ENCODE measurements around the gene ACHE. TPM values are rescaled to one million over a fixed set of nuclear protein-coding genes. Genes with fewer than 3 reads are reported as not detected.

ACHE gene
- total RNA-seq, 6 experiments from 2014 or later: 0.59 to 6.0 (median 3.0) TPM

- Histone ChIP-seq H3K4me1 (peaks cover 0 to 24% (median 7%) of the 10 kb centered on the region in 4 donors), H3K36me3 (peaks cover 4 to 44% (median 9%) of the 10 kb centered on the region in 4 donors), H3K9me3 (no peaks in the 10 kb centered on the region), H3K27me3 (no peaks in the 10 kb centered on the region), H3K27ac (no peak overlapping the region), H3K4me3 (no peak overlapping the region)
- intact Hi-C loops (cut with DNase I): no loop called here
- TF ChIP-seq, protein P1, sequence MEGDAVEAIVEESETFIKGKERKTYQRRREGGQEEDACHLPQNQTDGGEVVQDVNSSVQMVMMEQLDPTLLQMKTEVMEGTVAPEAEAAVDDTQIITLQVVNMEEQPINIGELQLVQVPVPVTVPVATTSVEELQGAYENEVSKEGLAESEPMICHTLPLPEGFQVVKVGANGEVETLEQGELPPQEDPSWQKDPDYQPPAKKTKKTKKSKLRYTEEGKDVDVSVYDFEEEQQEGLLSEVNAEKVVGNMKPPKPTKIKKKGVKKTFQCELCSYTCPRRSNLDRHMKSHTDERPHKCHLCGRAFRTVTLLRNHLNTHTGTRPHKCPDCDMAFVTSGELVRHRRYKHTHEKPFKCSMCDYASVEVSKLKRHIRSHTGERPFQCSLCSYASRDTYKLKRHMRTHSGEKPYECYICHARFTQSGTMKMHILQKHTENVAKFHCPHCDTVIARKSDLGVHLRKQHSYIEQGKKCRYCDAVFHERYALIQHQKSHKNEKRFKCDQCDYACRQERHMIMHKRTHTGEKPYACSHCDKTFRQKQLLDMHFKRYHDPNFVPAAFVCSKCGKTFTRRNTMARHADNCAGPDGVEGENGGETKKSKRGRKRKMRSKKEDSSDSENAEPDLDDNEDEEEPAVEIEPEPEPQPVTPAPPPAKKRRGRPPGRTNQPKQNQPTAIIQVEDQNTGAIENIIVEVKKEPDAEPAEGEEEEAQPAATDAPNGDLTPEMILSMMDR (IDR thresholded peaks at IDR 0.05): no peak
- no peak for TF ChIP-seq POLR2A (IDR thresholded peaks at IDR 0.05)
- DNase-seq: no peak
- WGBS (ENCODE audit: insufficient coverage, low coverage, low lambda C conversion rate, missing lambda C conversion rate): 74% methylated on average over 7 of the region's 7 CpGs
- no peak for ATAC-seq
These were observed 17.7 kb downstream of the ACHE start for GRCh38 chr7:100878013-100878412.

DNA sequence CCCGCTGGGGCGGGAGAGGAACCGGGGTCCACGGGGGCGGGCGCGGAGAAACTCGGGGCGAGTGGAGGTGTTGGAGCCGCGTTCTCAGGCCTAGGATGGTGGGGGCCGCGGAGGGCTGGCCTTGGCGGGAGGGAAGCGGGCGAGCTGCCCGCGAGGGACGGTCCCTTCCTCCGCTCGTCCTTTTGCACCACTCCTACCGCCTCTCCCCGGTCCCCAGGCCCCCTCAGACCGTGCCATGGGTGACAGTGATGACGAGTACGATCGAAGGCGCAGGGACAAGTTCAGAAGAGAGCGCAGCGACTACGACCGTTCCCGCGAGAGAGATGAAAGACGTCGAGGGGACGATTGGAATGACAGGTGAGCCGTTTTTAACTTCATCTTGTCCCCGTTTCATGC, 20.3 kb downstream of the ACHE start:
- ATAC-seq (peak; percentile 38 to 52 (median 50)), DNase-seq (no peak)
- intact Hi-C loops (cut with DNase I): no loop called here
- H3K27ac ChIP-seq: peak overlapping the region; percentile 77 to 87 (median 80)
- H3K27me3 ChIP-seq: no peaks in the 10 kb centered on the region
- H3K9me3 ChIP-seq: no peaks in the 10 kb centered on the region
- H3K4me1 ChIP-seq: peaks cover 0 to 24% (median 7%) of the 10 kb centered on the region in 4 donors
- peak overlapping the region; percentile 89 to 95 (median 92) for H3K4me3 ChIP-seq
- under 1% methylated on average over 20 of the region's 39 CpGs for WGBS (ENCODE audit: insufficient coverage, low coverage, low lambda C conversion rate, missing lambda C conversion rate)
- peaks cover 0 to 41% (median 16%) of the 10 kb centered on the region in 4 donors for H3K36me3 ChIP-seq
- TF ChIP-seq, protein P1 (IDR thresholded peaks at IDR 0.05): no peak
- TF ChIP-seq POLR2A (IDR thresholded peaks at IDR 0.05): no peak

DNA sequence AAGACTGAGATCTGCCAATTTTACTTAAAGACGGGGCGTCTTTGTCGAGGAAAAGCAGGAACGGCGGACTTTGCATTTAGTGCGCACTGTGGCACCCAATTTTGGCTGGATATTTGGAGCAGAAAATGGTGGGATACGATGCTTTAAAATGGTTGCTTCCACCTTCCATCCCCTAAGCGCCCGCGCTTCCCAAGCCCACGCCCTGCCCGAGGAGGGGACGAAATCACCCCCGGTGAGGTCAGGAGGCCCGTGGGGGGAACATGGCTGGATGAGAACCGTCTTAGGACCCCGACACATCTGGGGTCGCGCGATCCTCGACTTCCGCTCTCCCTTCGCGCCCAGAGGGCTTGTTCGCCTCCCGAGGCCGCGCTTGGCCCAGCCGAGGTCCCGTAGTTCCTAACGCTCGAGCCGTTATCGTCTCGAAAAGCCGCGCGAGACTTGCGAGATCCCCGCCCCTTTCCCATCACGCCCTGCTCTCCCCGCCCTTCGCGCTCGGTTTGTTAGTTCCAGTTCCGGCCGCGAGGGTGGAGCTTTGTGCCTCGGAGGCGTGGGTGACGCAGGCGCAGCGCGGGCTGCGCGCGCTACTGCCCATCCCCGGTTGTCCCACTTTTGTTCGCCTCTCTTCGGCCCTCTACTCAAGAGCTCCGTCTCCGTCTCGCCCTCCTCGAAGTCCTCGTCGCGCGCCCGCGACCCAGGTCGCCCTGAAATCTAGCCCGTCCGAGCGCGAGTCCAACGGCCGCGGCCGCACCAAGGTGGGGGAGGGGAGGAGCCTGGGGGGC, 20.9 kb downstream of the ACHE start, which contains the start of gene SRRT:
TSS of gene SRRT (plus strand) at position 527 of the 779 bp plus-strand sequence. CDS start 488 bp downstream, outside the sequence.
- H3K27me3 ChIP-seq: no peaks in the 10 kb centered on the region
- no peaks in the 10 kb centered on the region for H3K9me3 ChIP-seq
- ATAC-seq (peak; percentile 96 to 97 (median 97)), DNase-seq (peak; percentile 99)
- 36% methylated on average over 9 of the region's 79 CpGs for WGBS (ENCODE audit: insufficient coverage, low coverage, low lambda C conversion rate, missing lambda C conversion rate)
- H3K27ac ChIP-seq: peak within 1 kb of the TSS; percentile 80 to 87 (median 87)
- TF ChIP-seq, protein P1 (IDR thresholded peaks at IDR 0.05): peak; percentile 32 to 73 (median 39)
- peak; percentile 87 for TF ChIP-seq POLR2A (IDR thresholded peaks at IDR 0.05)
- peak within 1 kb of the TSS; percentile 89 to 95 (median 92) for H3K4me3 ChIP-seq
- H3K4me1 ChIP-seq: peaks cover 0 to 24% (median 7%) of the 10 kb centered on the region in 4 donors
- intact Hi-C loops (cut with DNase I): no loop called here
- peaks cover 0 to 44% (median 18%) of the 10 kb centered on the region in 4 donors for H3K36me3 ChIP-seq

DNA sequence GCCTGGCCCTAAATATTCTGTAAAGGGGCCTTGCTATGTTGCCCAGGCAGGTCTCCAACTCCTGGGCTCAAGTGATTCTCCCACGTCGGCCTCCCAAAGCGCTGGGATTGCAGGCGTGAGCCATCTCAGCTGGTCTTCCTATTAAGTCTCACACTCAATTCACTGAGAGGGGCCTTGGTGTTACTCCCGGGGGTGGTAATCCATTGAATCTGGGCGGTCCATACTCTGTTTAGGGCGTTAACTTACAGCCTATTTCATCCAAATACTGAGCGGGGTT, 21.4 kb downstream of the ACHE start:
- DNase-seq (no peak), ATAC-seq (no peak)
- peaks cover 0 to 42% (median 18%) of the 10 kb centered on the region in 4 donors for H3K36me3 ChIP-seq
- intact Hi-C loops (cut with DNase I): no loop called here
- H3K27ac ChIP-seq: peak overlapping the region; percentile 80 to 87 (median 87)
- peak overlapping the region; percentile 89 to 95 (median 92) for H3K4me3 ChIP-seq
- no peaks in the 10 kb centered on the region for H3K9me3 ChIP-seq
- WGBS (ENCODE audit: insufficient coverage, low coverage, low lambda C conversion rate, missing lambda C conversion rate): 55% methylated on average over 4 of the region's 8 CpGs
- H3K27me3 ChIP-seq: no peaks in the 10 kb centered on the region
- peaks cover 0 to 24% (median 7%) of the 10 kb centered on the region in 4 donors for H3K4me1 ChIP-seq
- TF ChIP-seq, protein P1 (IDR thresholded peaks at IDR 0.05): no peak
- no peak for TF ChIP-seq POLR2A (IDR thresholded peaks at IDR 0.05)
